HG02870 (cell line): ENCODE data around the gene C1D.
"Not testable (repeated sequence)": the region's sequence is repeated elsewhere in the genome, so short reads cannot be mapped to it uniquely, and the experiment has no call there.

ENCODE experiments used
- ATAC-seq: cut with Tn5 transposase; IDR thresholded peaks from one replicate; pipeline ENCODE4 v1.9.1; 2021; ENCODE audit warnings: mild to moderate bottlenecking, moderate library complexity; ENCODE audit not compliant: unreplicated experiment

The C1D gene, protein sequence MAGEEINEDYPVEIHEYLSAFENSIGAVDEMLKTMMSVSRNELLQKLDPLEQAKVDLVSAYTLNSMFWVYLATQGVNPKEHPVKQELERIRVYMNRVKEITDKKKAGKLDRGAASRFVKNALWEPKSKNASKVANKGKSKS

DNA sequence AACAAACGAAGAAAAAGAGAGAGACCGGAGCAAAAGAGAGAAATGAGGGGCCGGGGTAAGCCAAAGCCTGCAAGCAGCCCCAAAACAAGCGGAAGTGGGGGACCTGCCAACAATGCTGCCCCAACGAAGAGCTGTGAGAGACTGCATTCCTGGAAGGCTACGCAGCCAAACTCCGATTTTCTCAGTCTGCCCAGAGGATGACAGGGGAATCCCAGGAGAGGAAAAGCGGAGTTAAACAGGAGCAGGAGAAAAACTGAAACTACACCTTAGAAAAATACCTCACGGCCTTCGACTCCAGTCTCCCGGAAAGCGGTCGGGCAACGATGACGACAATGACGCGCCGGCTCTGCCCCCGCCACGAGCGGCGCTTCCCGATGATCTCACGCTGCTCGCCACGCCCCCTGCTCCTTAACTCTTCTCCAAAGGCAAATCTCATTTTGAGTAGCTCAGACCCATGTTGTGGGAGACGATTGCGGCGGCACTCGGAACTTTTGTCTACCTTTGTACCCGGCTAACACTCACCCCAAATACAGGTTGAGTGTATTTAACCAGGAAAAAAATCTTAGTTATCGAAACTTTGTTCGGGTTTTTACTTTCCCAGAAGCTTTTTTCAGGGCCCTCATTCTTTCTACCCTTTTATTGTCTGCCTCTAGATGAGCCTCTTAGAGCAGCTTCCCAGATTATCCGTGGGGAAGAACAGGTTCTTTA, at the start of gene C1D:
TSS of gene C1D (minus strand) at position 325 of the 708 bp plus-strand sequence. CDS start 15,694 bp downstream, outside the sequence.
- peak; percentile 84 for ATAC-seq

DNA sequence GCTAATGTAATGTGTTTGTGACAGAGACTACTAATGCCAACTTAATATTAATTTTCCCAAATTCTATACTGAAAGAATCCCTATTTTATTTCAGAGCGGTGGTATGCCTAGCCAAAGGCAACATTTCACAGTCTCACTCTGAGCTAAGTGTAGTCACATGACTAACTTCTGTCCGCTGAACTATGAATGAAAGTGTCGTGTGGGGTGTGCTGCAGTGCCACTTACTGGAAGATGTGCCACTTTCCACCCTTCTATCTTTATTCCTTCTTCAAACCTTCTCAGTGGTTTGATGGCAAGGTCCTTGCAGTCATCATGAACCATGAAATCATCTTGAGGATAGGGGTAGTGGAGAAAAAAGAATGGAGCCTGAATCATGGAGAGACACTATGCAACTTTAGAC, 47.3 kb upstream of the C1D start:
- peak; percentile 88 for ATAC-seq

DNA sequence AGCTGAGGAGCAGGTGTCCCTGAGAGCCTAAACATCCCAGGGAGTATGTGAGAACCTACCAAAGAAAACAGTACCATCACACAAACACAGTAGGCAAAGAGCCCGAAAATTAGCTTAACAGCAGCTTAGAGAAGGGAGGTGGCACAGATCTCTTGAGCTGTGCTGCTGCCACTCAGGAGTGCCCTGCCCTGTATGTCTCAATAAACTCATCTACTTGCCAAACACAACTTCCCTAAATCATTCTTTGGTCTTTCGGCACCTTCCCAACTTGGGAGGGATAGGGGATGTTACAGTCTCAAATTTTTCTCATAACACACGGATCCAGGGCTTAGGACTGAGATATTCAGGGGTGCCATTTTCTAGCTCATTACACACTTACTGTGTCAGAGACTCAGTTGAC, 45.3 kb upstream of the C1D start:
- no peak for ATAC-seq

DNA sequence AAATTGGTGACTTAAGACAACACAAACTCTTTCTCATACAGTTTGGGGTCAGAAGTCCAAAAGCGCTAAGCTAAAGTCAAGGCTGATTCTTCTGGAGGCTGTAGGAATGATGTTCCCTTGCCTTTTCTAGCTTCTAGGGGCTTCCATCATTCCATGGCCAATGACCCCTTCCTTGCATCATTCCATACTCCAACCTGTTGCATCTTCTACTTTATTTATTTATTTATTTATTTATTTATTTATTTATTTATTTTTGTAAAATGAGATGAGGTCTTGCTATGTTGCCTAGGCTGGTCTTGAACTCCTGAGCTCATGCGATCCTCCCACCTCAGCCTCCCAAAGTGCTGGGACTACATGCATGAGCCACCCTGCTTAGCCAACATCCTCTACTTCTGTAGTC, 44.7 kb upstream of the C1D start:
- no peak for ATAC-seq

DNA sequence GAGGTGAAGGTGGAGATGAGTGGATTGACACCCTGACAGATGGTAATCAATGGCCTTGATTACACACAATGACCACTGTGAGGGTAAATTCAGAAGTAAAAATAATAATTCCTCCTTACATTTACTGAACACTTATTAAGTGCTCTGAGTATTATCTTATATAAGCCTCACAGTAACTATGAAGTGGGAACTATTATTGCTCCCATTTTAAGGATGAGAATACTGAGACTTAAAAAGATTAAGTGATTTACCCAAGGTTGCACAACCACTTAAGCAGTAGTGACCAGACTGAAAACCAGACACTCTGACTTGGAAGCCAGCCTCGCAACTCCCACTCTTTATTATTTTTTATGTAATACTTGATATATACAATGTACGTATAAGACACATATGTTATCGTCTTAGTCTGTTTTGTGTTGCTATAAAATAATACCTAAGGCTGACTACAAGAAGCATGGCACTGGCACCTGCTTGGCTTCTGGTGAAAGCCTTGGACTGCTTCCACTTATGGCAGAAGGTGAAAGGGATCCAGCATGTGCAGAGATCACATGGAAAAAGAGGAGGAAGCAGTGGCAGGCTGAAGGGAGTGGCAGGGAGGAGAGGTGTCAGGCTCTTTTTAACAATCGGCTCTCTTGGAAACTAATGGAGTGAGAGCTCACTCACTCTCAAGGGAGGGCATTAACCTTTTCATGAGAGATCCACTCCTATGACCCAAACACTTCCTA, 41.5 kb upstream of the C1D start:
- ATAC-seq = no peak

DNA sequence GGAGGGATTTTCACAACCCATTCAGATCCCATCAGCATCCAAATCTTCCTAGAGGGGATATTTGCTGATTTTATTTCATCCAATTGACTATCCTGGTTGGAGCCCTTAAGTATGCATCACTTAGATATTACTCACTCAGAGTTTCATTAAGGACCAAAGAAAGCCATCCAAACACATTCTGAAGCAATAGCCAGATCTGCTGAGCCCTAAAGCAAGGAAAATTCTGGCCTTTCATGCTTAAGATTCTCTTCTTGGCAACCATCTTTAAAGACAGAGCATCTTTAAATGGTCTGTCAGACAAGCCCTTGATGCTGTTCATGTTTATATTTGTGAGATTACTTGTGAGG, 40.9 kb upstream of the C1D start:
- no peak for ATAC-seq

DNA sequence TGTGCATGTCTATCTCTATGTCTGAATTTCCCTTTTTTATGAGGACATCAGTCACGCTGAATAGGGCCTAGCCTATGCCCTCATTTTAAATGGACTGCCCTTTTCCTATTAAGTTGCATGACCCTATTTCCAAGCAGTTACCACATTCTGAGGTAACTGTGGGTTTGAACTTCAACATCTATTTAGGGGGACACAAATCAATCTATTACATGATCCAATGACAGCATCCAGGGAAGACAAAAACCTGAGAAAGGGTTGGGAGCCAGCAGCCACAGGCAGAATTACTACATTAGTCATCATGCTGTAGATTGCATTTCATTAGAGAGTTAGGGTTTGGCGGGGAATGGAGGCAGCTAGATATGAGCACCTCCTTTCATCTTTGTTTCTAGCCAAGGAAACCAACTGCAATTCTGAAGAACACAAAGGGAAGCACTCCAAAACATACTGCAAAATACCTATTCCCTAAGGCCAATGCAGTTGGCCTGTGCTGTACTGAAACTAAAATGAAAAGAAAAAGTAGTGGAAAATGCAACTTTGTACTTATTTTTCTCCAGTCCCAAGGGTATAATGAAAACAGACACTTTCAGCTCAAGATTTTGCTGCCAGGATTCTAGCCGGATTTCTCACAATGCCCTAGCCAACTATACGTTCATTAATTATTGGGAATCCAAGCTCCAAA, 40.4 kb upstream of the C1D start:
- no peak for ATAC-seq

DNA sequence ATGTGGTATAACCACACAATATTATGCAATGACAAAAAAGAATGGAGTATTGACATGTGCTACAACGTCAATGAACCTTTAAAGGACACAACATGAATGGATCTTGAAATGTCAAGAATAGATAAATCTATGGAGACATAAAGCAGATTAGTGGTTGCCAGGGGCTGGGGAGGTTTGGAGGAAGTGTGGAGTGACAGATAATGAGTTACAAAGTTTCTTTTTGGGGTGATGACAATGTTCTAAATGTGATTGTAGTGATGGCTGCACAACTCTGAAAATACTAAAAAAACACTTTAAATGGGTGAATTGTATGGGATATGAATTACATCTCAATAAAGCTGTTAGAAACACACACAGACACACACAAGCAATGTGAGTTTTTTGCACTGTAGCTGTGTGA, 37.4 kb upstream of the C1D start:
- ATAC-seq = no peak

DNA sequence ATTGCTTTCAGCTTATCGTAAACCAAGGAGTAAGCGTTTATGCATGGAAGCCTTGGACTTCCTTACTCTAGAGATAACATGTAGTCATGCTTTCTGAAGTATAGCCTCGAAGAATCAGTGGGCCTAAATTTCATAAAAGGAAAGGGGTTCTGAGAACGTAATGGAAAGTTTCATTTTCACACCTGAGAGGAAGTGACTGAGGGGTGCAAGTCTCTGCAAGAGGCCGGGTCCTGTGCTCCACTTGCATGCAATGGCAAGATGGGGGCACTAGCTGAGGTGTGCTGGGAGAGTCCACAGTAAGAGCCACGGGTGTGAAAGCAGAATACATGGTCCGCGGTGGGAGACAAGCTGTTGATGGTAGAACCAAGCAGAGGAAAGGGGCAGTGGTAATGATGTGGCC, 36.5 kb upstream of the C1D start:
- no peak for ATAC-seq

DNA sequence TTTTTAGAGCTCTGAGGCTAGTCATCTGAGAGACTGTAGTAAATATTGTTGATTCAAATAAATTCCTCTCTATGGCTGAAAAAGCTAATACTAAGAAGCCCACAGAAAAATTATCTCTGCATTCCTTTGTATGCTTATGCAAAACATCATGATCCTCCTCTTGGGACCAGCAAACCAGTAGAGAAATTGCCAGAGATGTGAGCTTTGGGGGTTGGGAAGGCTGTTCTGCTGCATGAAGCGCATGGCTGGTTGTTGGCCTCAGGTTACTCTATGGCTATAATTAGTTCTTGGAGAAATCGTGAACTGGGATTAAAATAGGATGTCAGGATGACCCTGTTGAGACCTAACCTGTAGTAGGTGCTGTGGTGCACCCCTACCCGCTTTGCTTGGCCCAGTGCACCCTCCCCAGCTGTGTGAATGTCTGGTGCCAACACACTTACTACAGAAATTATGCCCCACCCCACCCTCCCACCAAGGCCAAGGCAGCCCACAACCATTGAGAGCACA, 35.5 kb upstream of the C1D start:
- ATAC-seq = no peak

DNA sequence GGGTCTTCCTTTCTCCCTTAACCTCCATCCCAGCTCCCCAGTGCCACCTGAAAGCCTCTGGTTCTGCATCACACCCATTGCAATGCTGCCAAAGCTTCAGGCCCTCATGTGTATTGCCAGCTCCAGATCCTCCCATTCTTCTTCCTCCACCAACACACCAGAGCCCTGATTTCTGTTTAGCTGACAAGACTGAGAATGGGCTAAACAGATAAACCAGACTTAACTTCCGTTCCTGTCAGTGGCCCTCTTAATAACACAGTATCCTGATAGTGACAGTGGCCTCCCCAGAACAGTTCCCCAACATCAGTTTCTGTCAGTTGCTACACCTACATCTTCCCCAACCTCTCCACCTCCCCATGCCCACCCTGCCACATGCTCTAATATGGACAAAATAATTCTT, 31.3 kb upstream of the C1D start:
- ATAC-seq = no peak

DNA sequence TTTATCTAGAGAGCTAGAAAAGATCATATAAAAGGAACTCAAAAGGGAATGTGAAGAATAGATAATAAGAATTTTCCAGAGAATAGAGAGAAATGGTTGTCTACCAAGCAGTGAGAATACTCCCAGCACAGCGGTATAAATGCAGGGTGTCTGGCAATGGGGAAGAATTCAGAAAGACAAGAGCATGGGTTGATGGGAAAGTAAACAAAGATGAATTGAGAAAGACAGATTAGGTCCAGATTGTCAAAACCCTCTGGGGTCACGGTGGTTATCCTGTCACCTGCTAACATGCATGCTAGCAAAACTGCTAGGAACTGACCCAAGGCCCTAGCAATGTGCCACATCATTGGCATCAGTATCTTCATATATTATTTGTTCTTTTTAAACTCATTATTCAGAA, 30.8 kb upstream of the C1D start:
- ATAC-seq = no peak

DNA sequence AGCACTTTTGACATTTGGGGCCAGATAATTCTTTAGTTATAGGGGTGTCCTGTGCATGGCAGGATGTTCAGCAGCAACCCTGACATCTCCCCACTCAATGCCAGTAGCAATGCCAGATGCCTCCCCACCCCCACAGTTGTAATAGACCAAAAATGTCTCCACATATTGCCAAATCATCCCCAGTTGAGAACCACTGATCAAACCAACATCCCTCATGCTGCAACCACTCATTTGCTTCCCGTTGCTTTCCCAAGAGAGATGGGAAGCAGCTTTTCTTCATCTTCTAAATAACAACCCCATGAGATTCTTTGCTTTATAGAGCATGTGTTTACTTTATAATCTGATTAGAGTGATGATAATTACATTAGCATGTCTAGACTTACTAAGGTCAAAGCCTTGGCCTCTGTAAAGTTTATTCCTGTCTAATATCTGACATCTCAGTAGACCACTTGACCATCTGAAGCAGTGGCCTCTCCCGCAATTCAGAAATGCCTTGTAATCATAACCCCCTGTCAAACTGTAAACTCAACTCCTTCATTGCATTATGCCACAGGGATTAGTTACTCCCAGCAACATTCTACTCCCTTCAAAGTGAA, 28.7 kb upstream of the C1D start:
- no peak for ATAC-seq

DNA sequence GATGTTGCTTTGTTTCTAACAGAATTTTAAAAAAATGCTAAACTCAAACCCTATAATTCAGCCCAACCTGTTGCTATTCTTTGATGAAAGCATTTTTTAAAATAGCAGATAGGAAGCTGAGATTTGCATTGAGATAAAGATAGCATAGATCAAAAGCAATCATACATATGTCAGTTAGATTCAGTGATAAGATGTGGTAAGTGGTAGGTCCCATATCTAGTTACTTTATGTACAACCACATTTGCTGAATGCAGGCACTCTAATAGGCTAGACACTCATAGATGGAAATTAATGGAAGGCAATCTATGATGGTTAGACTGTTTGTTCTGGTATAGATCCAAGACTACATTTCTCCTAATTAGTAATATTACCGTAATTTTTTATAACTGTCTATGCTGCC, 27.2 kb upstream of the C1D start:
- ATAC-seq = no peak

DNA sequence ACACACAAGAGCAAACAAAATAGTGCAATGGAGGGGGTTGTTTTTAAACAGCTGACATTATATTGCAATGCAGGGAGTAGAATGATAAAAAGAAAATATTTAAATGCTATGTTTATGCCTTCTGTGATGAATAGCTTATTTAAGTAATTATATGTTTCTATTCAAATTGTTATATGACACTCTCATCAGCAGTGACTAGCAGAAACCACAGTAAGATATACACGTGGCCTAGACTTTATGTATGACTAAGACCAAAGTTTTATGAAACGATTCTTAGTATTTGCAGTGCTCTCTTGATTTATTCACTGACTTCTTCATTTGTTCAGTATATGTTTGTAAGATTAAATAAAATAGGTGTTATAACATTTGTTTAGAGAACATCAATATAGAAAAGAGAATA, 26.1 kb upstream of the C1D start:
- no peak for ATAC-seq

DNA sequence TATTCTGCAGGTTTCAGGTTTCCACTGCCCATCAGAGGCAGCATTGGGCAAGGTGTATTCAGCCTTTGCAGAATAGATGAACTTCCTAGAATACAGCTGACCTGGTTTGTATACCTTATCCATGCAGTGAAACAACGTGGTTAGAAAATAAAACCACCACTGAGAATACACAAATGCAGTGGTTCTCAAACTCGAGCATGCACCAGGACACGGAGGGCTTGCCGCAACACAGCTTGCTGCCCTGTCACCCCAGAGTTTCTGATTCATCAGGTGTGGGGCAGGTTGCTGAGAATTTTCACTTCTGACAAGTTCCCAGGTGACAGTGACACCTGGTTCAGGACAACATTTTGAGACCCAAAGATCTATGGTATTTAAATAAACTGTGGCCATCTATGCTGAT, 23.4 kb upstream of the C1D start:
- ATAC-seq = peak; percentile 80

DNA sequence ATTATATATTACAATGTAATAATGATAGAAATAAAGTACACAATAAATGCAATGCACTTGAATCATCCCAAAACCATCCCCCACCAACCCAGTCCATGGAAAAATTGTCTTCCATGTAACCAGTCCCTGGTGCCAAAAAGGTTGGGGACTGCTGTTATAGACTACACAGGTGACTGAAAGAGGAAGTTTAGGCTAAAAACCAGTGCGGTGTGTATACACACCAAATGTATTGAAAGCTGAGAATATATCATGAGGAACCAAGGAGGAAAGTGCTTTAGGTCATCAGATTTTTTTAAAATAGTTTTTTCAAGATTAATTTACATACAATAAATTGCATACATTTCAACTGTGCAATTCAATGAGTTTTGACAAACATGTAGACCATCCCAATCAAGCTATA, 20.5 kb upstream of the C1D start:
- ATAC-seq = peak; percentile 57

DNA sequence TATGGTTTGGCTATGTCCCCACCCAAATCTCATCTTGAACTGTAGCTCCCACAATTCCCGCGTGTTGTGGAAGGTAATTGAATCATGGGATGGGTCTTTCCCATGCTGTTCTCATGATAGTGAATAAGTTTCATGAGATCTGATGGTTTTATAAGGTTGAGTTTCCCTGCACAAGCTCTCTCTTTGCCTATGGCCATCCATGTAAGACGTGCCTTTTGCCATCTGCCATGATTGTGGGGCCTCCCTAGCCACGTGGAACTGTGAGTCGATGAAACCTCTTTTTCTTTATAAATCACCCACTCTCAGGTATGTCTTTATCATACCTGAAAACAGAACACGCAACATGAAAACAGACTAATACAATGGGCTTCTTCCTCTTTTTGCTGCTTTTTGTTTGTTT, 11.2 kb upstream of the C1D start:
- ATAC-seq = no peak

DNA sequence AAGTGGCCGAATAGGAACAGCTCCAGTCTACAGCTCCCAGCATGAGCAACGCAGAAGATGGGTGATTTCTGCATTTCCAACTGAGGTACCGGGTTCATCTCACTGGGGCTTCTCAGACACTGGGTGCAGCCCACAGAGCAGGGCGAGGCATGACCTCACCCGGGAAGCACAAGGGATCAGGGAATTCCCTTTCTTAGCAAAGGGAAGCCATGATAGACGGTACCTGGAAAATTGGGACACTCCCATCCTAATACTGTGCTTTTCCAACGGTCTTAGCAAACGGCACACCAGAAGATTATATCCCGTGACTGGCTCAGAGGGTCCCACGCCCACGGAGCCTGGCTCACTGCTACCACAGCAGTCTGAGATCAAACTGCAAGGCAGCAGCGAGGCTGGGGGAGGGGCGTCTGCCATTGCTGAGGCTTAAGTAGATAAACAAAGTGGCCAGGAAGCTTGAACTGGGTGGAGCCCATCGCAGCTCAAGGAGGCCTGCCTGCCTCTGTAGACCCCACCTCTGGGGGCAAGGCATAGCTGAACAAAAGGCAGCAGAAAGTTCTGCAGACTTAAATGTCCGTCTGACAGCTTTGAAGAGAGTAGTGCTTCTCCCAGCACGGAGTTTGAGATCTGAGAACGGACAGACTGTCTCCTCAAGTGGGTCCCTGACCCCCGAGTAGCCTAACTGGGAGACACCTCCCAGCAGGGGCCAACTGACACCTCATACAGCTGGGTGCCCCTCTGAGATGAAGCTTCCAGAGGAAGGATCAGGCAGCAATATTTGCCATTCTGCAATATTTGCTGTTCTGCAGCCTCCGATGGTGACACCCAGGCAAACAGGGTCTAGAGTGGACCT, 1.2 kb upstream of the C1D start:
- ATAC-seq = not testable (repeated sequence)

DNA sequence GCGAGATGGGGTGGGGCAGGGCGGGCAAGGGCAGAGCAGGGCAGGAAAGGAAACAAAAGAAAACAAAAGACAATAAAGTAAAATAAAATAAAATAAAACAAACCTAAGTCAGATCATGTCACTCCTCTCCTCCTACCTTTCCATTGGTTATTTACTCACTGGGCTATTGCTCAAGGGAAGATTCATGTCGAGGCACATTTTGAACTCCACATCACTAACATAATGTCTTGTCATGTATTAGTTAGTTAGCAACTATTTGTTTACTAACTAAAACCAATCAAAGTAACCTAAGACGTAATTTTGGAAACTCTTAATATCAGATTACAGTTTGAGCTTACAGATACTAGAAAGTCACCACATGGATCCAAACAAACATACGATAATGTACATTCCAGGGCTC, 2.2 kb downstream of the C1D start:
- no peak for ATAC-seq
